Dermis blood vessel endothelial cell (primary cell): ENCODE results near the gene B4GALNT1. TPM values are rescaled to one million over a fixed set of nuclear protein-coding genes. Genes with fewer than 3 reads are reported as not detected.
"Not testable (repeated sequence)": the region's sequence is repeated elsewhere in the genome, so short reads cannot be mapped to it uniquely, and the experiment has no call there.

Experiments used
- DNase-seq: peaks from one replicate; pipeline ENCODE4 v3.0.0; 2010
- total RNA-seq: library from RNA; depleted of rRNA; stranded (reverse); fragments of >200 nt; gene quantifications from 2 replicates; pipeline ENCODE4 v1.2.3, GENCODE V29; 2014

B4GALNT1 gene
- total RNA-seq, 1 donor from 2014 or later = not detected

- DNase-seq = no peak
These were observed 12.6 kb downstream of the B4GALNT1 start for GRCh38 chr12:57620245-57620935.

GRCh38 chr12:57619434-57620244 is 13.4 kb downstream of the B4GALNT1 start:
- DNase-seq = no peak

GRCh38 chr12:57618966-57619433 is 14.0 kb downstream of the B4GALNT1 start:
- no peak for DNase-seq

GRCh38 chr12:57618431-57618830 is 14.6 kb downstream of the B4GALNT1 start:
- not testable (repeated sequence) for DNase-seq

GRCh38 chr12:57617942-57618341 is 15.1 kb downstream of the B4GALNT1 start:
- DNase-seq = no peak

- DNase-seq = no peak
These were observed 16.5 kb downstream of the B4GALNT1 start for GRCh38 chr12:57616383-57617101.

- DNase-seq = no peak
These were observed 17.4 kb downstream of the B4GALNT1 start for GRCh38 chr12:57615637-57616036.

GRCh38 chr12:57614948-57615500 is 18.0 kb downstream of the B4GALNT1 start:
- DNase-seq = no peak

- DNase-seq = peak; percentile 19
These were observed 18.6 kb downstream of the B4GALNT1 start for GRCh38 chr12:57614178-57614947.

- no peak for DNase-seq
These were observed 19.4 kb downstream of the B4GALNT1 start for GRCh38 chr12:57613427-57614109.

- DNase-seq = no peak
These were observed 20.1 kb downstream of the B4GALNT1 start for GRCh38 chr12:57612711-57613426.

GRCh38 chr12:57611827-57612710 is 20.9 kb downstream of the B4GALNT1 start:
- no peak for DNase-seq

GRCh38 chr12:57611108-57611826 is 21.7 kb downstream of the B4GALNT1 start, which contains the start of gene ARHGEF25:
ARHGEF25 (plus strand) TSS chr12:57611435; CDS start chr12:57611895, 460 bp downstream.
- no peak for DNase-seq

- DNase-seq = no peak
These were observed 22.4 kb downstream of the B4GALNT1 start for GRCh38 chr12:57610554-57611107.

- DNase-seq = no peak
These were observed 23.0 kb downstream of the B4GALNT1 start for GRCh38 chr12:57609781-57610553.

GRCh38 chr12:57609101-57609780 is 23.8 kb downstream of the B4GALNT1 start:
- DNase-seq = no peak
